DMS53 treated with DMSO at 0.1 percent for 48 hours (cell line): Measurements from ENCODE around the gene TBL3.
A peak's percentile ranks its signal among the peaks of the same experiment; 100 is the strongest.

ENCODE experiments used
- DNase-seq: peaks from one replicate; lab custom pipeline; 2025; ENCODE audit not compliant: unreplicated experiment; lab: John Stamatoyannopoulos, UW

The TBL3 gene

GRCh38 chr16:1963806-1964505 is 7.9 kb upstream of the TBL3 start:
- DNase-seq = no peak

GRCh38 chr16:1964506-1965395 is 7.1 kb upstream of the TBL3 start, which contains the start of gene RPS2:
Gene RPS2, minus strand, starts transcription at chr16:1964826. Its CDS starts 201 bp downstream, at chr16:1964625.
- peak; percentile 86 for DNase-seq

- DNase-seq = no peak
These were observed 6.4 kb upstream of the TBL3 start for GRCh38 chr16:1965396-1966001.

GRCh38 chr16:1966460-1966859 is 5.4 kb upstream of the TBL3 start, which contains the start of gene RNF151:
Gene RNF151, plus strand, starts transcription at chr16:1966856. Its CDS starts 26 bp downstream, at chr16:1966882.
- no peak for DNase-seq

GRCh38 chr16:1968146-1968953 is 3.5 kb upstream of the TBL3 start:
- DNase-seq = no peak

GRCh38 chr16:1972490-1972877 is 631 bp downstream of the TBL3 start:
- DNase-seq = no peak

- DNase-seq = no peak
These were observed 1.8 kb downstream of the TBL3 start for GRCh38 chr16:1973461-1974156.

- no peak for DNase-seq
These were observed 2.6 kb downstream of the TBL3 start for GRCh38 chr16:1974157-1975070.

GRCh38 chr16:1975432-1976215 is 3.8 kb downstream of the TBL3 start:
- no peak for DNase-seq

GRCh38 chr16:1976216-1976520 is 4.3 kb downstream of the TBL3 start:
- no peak for DNase-seq

- no peak for DNase-seq
These were observed 5.4 kb downstream of the TBL3 start for GRCh38 chr16:1976951-1977874.

- no peak for DNase-seq
These were observed 6.0 kb downstream of the TBL3 start for GRCh38 chr16:1977875-1978268.

- DNase-seq = no peak
These were observed 6.7 kb downstream of the TBL3 start for GRCh38 chr16:1978476-1979120.

GRCh38 chr16:1979271-1980029 is 7.6 kb downstream of the TBL3 start:
- peak; percentile 66 for DNase-seq

GRCh38 chr16:1980030-1980769 is 8.3 kb downstream of the TBL3 start:
- DNase-seq = no peak

GRCh38 chr16:1980770-1981087 is 8.9 kb downstream of the TBL3 start:
- no peak for DNase-seq
